Osteoblast (primary cell): ENCODE data around the gene NUP160. TPM values are rescaled to one million over a fixed set of nuclear protein-coding genes. Genes with fewer than 3 reads are reported as not detected.

Source experiments
- DNase-seq: peaks from one replicate; pipeline ENCODE4 v3.0.0; 2011; ENCODE audit warnings: low spot score, mixed read lengths; ENCODE audit not compliant: insufficient read length; ENCODE audit errors: missing footprints
- H2AFZ ChIP-seq: 2 replicates; pipeline ENCODE4 v1.6.0; 2011; ENCODE audit warnings: mild to moderate bottlenecking, low read length
- H3K27ac ChIP-seq: 2 replicates; pipeline ENCODE4 v1.5.1; 2011; ENCODE audit warnings: mild to moderate bottlenecking, low read depth, low read length, moderate library complexity
- H3K27me3 ChIP-seq: 2 replicates; pipeline ENCODE4 v1.6.0; 2012; ENCODE audit warnings: mild to moderate bottlenecking, control low read depth, inconsistent platforms, low read length, moderate library complexity; ENCODE audit not compliant: insufficient read depth
- H3K36me3 ChIP-seq: 2 replicates; pipeline ENCODE4 v1.5.1; 2011; ENCODE audit warnings: mild to moderate bottlenecking, low read length, control low read depth, moderate library complexity; ENCODE audit not compliant: insufficient read depth
- H3K4me1 ChIP-seq: 2 replicates; pipeline ENCODE4 v1.5.1; 2011; ENCODE audit warnings: mild to moderate bottlenecking, low read length, control low read depth, moderate library complexity; ENCODE audit not compliant: insufficient read depth
- H3K4me2 ChIP-seq: 2 replicates; pipeline ENCODE4 v1.6.0; 2011; ENCODE audit warnings: mild to moderate bottlenecking, low read length; ENCODE audit not compliant: insufficient read depth
- H3K4me3 ChIP-seq: fragments of 200-600 bp; sonication (generic); 3 replicates; pipeline ENCODE4 v1.5.1; 2012; ENCODE audit warnings: mild to moderate bottlenecking, low read length, inconsistent platforms; ENCODE audit not compliant: insufficient read depth
- H3K79me2 ChIP-seq: 2 replicates; pipeline ENCODE4 v1.6.0; 2012; ENCODE audit warnings: mild to moderate bottlenecking, low read length, control low read depth, inconsistent platforms; ENCODE audit not compliant: insufficient read depth
- H3K9me3 ChIP-seq: 2 replicates; pipeline ENCODE4 v1.5.1; 2011; ENCODE audit warnings: low read depth, low read length, control low read depth
- H4K20me1 ChIP-seq: 2 replicates; pipeline ENCODE4 v1.6.0; 2012; ENCODE audit warnings: mild to moderate bottlenecking, low read length, control low read depth; ENCODE audit not compliant: insufficient read depth
- CTCF ChIP-seq: IDR thresholded peaks from 2 replicates; pipeline ENCODE4 v1.5.1; 2011; ENCODE audit warnings: mild to moderate bottlenecking, low read depth, low read length, moderate library complexity; ENCODE audit errors: extremely low read depth
- total RNA-seq: library from RNA; depleted of rRNA; stranded (reverse); fragments of >200 nt; gene quantifications from 2 replicates; pipeline ENCODE4 v1.2.3, GENCODE V29; 2012

NUP160 gene
- total RNA-seq, 1 donor: 27.1 TPM

GRCh38 chr11:47846998-47847397 lies 1.2 kb downstream of the NUP160 start:
- Histone ChIP-seq H4K20me1 (no peaks in the 10 kb centered on the region), H3K4me2 (peak overlapping the region; percentile 98), H3K36me3 (peaks cover 26% of the 10 kb centered on the region), H3K4me3 (peak overlapping the region; percentile 92), H3K4me1 (peaks cover 25% of the 10 kb centered on the region), H3K27ac (no peak overlapping the region), H3K9me3 (no peaks in the 10 kb centered on the region), H2AFZ (no peak overlapping the region), H3K79me2 (peaks cover 57% of the 10 kb centered on the region), H3K27me3 (no peaks in the 10 kb centered on the region)
- no peak for DNase-seq
- TF ChIP-seq CTCF: no peak

GRCh38 chr11:47843361-47844055 lies 4.6 kb downstream of the NUP160 start:
- no peak for DNase-seq

GRCh38 chr11:47842749-47843148 lies 5.4 kb downstream of the NUP160 start:
- H3K36me3 ChIP-seq: peaks cover 59% of the 10 kb centered on the region
- no peak overlapping the region for H3K27ac ChIP-seq
- H3K27me3 ChIP-seq: no peaks in the 10 kb centered on the region
- no peak overlapping the region for H3K4me2 ChIP-seq
- H3K4me3 ChIP-seq: no peak overlapping the region
- H2AFZ ChIP-seq: no peak overlapping the region
- TF ChIP-seq CTCF: no peak
- H4K20me1 ChIP-seq: peaks cover 3% of the 10 kb centered on the region
- peaks cover 60% of the 10 kb centered on the region for H3K79me2 ChIP-seq
- H3K9me3 ChIP-seq: no peaks in the 10 kb centered on the region
- no peak for DNase-seq
- peaks cover 20% of the 10 kb centered on the region for H3K4me1 ChIP-seq

More at GRCh38 chr11:47843361-47844055, 4.6 kb downstream of the NUP160 start:
- no peak for TF ChIP-seq CTCF
- Histone ChIP-seq H3K27me3 (no peaks in the 10 kb centered on the region), H3K79me2 (peaks cover 64% of the 10 kb centered on the region), H3K4me1 (peaks cover 20% of the 10 kb centered on the region), H3K9me3 (no peaks in the 10 kb centered on the region), H3K27ac (peak overlapping the region; percentile 29), H3K36me3 (peaks cover 53% of the 10 kb centered on the region), H2AFZ (no peak overlapping the region), H3K4me2 (peak overlapping the region; percentile 12), H3K4me3 (no peak overlapping the region), H4K20me1 (peaks cover 3% of the 10 kb centered on the region)

GRCh38 chr11:47837929-47838328 lies 10.2 kb downstream of the NUP160 start:
- H3K79me2 ChIP-seq: peaks cover 19% of the 10 kb centered on the region
- H3K9me3 ChIP-seq: no peaks in the 10 kb centered on the region
- H2AFZ ChIP-seq: no peak overlapping the region
- H3K36me3 ChIP-seq: peaks cover 85% of the 10 kb centered on the region
- no peaks in the 10 kb centered on the region for H3K4me1 ChIP-seq
- H3K4me2 ChIP-seq: no peak overlapping the region
- no peak overlapping the region for H3K4me3 ChIP-seq
- no peaks in the 10 kb centered on the region for H3K27me3 ChIP-seq
- H4K20me1 ChIP-seq: peaks cover 6% of the 10 kb centered on the region
- no peak for DNase-seq
- H3K27ac ChIP-seq: no peak overlapping the region
- TF ChIP-seq CTCF: no peak
